ENCODE data around the gene TNFRSF8.

TNFRSF8 gene

GRCh38 chr1:12063141-12064072 is at the start of gene TNFRSF8:
TSS of gene TNFRSF8 (plus strand) at chr1:12063303. CDS start at chr1:12063599, 296 bp downstream.
- peak within 1 kb of the TSS; percentile 47 for H3K4me3 ChIP-seq (ENCODE audit: low read length)
- no peak within 1 kb of the TSS for H3K9ac ChIP-seq (ENCODE audit: low read length)
- H3K9me3 ChIP-seq (ENCODE audit: control insufficient read depth, low read length) = peaks cover 6% of the 10 kb centered on the region
- H3K36me3 ChIP-seq (ENCODE audit: control insufficient read depth, insufficient read depth, low read length, severe bottlenecking) = no peaks in the 10 kb centered on the region
- H3K27me3 ChIP-seq (replicated peaks; ENCODE audit: control insufficient read depth, insufficient read depth, low read length) = peaks cover 47% of the 10 kb centered on the region
- peak; percentile 17 for DNase-seq (ENCODE audit: low read depth)
- peaks cover 9% of the 10 kb centered on the region for H3K4me1 ChIP-seq (ENCODE audit: control insufficient read depth, insufficient read depth, low read length)

DNA sequence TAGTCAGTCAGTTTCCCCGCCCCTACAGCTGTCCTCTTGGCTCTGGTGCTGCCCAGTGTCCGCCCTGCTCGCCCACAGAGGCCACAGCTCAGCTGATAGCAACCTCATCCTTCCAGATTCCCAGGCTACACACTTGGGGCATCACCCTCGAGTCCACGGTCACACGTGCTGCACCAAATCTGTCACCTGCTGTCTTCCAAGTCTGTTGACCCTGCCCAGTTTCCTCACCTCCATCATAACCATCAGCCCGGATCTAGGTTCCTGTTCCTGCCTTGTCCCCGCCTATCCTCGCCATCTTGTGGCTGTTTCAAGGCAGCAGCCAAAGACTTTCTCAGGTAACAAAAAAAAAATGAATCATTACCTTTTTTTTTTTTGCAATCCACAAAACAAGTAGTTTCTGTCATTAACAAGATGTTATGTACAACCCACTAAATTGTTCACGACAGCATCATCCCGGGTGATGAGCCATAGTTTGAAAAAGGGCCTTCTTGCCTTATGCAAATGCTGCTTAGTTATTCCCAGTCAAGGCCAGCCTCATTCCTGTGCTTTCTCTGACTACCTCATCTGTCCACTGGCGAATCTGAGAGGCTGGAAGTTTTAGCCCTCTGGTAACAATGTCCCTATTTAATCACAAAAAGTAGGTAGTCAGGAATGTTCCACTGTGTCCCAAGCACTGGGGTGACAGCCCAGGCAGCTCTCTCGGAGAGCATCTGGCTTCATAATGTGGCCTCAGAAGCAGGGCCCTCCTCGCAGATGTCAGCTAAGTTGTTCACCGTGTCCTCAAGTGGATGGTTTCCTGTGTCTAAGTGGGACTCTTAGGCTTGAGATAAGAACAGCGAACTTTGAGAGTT is 48.7 kb upstream of the TNFRSF8 start:
- no peak for DNase-seq (ENCODE audit: low read depth)
- Histone ChIP-seq H3K27me3 (replicated peaks; ENCODE audit: control insufficient read depth, insufficient read depth, low read length) (no peaks in the 10 kb centered on the region), H3K9ac (ENCODE audit: low read length) (no peak overlapping the region), H3K4me3 (ENCODE audit: low read length) (no peak overlapping the region), H3K9me3 (ENCODE audit: control insufficient read depth, low read length) (no peaks in the 10 kb centered on the region), H3K4me1 (ENCODE audit: control insufficient read depth, insufficient read depth, low read length) (peaks cover 16% of the 10 kb centered on the region), H3K36me3 (ENCODE audit: control insufficient read depth, insufficient read depth, low read length, severe bottlenecking) (peaks cover 33% of the 10 kb centered on the region)

DNA sequence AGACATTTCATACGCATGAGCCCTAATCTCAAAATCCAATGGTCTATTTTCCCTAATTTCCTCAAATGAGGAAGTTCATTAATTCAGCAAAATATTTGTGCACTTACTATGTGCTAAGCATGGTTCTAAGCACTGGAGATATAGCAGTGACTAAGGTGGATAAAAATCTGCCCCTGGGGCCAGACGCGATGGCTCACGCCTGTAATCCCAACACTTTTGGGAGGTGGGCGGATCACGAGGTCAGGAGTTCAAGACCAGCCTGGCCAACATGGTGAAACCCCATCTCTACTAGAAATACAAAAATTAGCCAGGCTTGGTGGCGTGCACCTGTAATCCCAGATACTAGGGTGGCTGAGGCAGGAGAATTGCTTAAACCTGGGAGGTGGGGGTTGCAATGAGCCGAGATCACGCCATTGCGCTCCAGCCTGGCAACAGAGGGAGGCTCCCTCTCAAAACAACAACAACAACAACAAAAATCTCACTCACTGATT is 48.1 kb upstream of the TNFRSF8 start:
- Histone ChIP-seq H3K4me1 (ENCODE audit: control insufficient read depth, insufficient read depth, low read length) (peaks cover 19% of the 10 kb centered on the region), H3K4me3 (ENCODE audit: low read length) (no peak overlapping the region), H3K9ac (ENCODE audit: low read length) (no peak overlapping the region), H3K9me3 (ENCODE audit: control insufficient read depth, low read length) (no peaks in the 10 kb centered on the region), H3K27me3 (replicated peaks; ENCODE audit: control insufficient read depth, insufficient read depth, low read length) (no peaks in the 10 kb centered on the region), H3K36me3 (ENCODE audit: control insufficient read depth, insufficient read depth, low read length, severe bottlenecking) (peaks cover 27% of the 10 kb centered on the region)
- DNase-seq (ENCODE audit: low read depth) = no peak

DNA sequence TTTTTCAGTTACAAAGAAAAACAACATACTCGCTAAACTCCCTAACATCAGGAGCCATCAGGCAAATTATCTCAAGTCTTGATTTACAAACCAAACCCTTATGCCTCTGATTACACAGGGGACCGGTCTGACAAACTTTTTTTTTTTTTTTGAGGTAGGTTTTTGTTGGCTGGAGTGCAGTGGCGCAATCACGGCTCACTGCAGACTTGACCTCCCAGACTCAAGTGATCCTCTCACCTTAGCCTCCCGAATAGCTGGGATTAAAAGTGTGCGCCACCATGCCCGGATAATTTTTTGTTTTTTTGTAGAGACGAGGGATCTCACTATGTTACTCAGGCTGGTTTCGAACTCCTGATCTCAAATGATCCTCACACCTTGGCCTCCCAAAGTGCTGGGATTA is 47.6 kb upstream of the TNFRSF8 start:
- Histone ChIP-seq H3K4me3 (ENCODE audit: low read length) (no peak overlapping the region), H3K9ac (ENCODE audit: low read length) (no peak overlapping the region), H3K27me3 (replicated peaks; ENCODE audit: control insufficient read depth, insufficient read depth, low read length) (no peaks in the 10 kb centered on the region), H3K9me3 (ENCODE audit: control insufficient read depth, low read length) (no peaks in the 10 kb centered on the region), H3K4me1 (ENCODE audit: control insufficient read depth, insufficient read depth, low read length) (peaks cover 23% of the 10 kb centered on the region), H3K36me3 (ENCODE audit: control insufficient read depth, insufficient read depth, low read length, severe bottlenecking) (peaks cover 22% of the 10 kb centered on the region)
- DNase-seq (ENCODE audit: low read depth) = no peak

DNA sequence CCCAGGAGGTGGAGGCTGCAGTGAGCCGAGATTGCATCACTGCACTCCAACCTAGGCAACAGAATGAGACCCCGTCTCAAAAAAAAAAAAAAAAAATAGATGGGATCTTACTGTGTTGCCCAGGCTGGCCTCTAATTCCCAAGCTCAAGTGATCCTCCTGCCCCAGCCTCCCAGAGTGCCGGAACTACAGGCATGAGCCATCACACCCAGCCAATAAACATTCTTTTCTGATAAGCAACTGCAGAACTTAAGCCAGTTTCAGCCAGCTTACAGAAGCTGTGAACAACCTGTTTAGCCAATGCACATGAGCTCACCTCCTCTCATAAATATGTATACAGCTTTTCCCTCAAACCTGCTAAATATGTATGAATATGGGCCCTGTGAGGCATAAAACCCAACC is 46.9 kb upstream of the TNFRSF8 start:
- H3K4me1 ChIP-seq (ENCODE audit: control insufficient read depth, insufficient read depth, low read length) = peaks cover 24% of the 10 kb centered on the region
- DNase-seq (ENCODE audit: low read depth) = no peak
- H3K9ac ChIP-seq (ENCODE audit: low read length) = no peak overlapping the region

GRCh38 chr1:12019858-12020509 is 43.1 kb upstream of the TNFRSF8 start:
- peak; percentile 20 for DNase-seq (ENCODE audit: low read depth)
- H3K4me3 ChIP-seq (ENCODE audit: low read length) = peak overlapping the region; percentile 87

More for the DNA sequence above, 46.9 kb upstream of the TNFRSF8 start:
- Histone ChIP-seq H3K9me3 (ENCODE audit: control insufficient read depth, low read length) (no peaks in the 10 kb centered on the region), H3K36me3 (ENCODE audit: control insufficient read depth, insufficient read depth, low read length, severe bottlenecking) (peaks cover 15% of the 10 kb centered on the region), H3K27me3 (replicated peaks; ENCODE audit: control insufficient read depth, insufficient read depth, low read length) (no peaks in the 10 kb centered on the region), H3K4me3 (ENCODE audit: low read length) (no peak overlapping the region)

DNA sequence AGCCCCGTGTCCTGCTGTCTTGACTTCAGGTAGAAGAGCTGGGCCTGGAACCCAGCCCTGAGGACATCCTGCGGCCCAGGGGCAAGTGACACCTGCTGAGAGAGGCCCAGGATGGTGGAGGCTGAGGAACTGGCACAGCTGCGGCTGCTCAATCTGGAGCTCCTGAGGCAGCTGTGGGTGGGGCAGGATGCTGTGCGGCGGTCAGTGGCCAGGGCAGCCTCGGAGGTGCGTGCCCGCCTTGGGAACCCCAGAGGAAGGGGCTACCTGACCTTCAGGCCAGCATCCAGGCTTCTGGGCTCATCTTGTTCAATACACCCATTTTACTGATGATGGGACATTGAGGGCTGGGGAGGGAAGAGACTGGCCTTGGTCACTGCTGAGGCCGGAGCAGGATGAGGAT is 41.5 kb upstream of the TNFRSF8 start:
- Histone ChIP-seq H3K9ac (ENCODE audit: low read length) (no peak overlapping the region), H3K36me3 (ENCODE audit: control insufficient read depth, insufficient read depth, low read length, severe bottlenecking) (peaks cover 35% of the 10 kb centered on the region), H3K4me1 (ENCODE audit: control insufficient read depth, insufficient read depth, low read length) (peaks cover 8% of the 10 kb centered on the region), H3K27me3 (replicated peaks; ENCODE audit: control insufficient read depth, insufficient read depth, low read length) (no peaks in the 10 kb centered on the region), H3K9me3 (ENCODE audit: control insufficient read depth, low read length) (no peaks in the 10 kb centered on the region), H3K4me3 (ENCODE audit: low read length) (no peak overlapping the region)
- DNase-seq (ENCODE audit: low read depth) = no peak

More at GRCh38 chr1:12019858-12020509, 43.1 kb upstream of the TNFRSF8 start:
- Histone ChIP-seq H3K36me3 (ENCODE audit: control insufficient read depth, insufficient read depth, low read length, severe bottlenecking) (peaks cover 23% of the 10 kb centered on the region), H3K9me3 (ENCODE audit: control insufficient read depth, low read length) (no peaks in the 10 kb centered on the region), H3K27me3 (replicated peaks; ENCODE audit: control insufficient read depth, insufficient read depth, low read length) (no peaks in the 10 kb centered on the region), H3K4me1 (ENCODE audit: control insufficient read depth, insufficient read depth, low read length) (peaks cover 8% of the 10 kb centered on the region), H3K9ac (ENCODE audit: low read length) (peak overlapping the region; percentile 89)

DNA sequence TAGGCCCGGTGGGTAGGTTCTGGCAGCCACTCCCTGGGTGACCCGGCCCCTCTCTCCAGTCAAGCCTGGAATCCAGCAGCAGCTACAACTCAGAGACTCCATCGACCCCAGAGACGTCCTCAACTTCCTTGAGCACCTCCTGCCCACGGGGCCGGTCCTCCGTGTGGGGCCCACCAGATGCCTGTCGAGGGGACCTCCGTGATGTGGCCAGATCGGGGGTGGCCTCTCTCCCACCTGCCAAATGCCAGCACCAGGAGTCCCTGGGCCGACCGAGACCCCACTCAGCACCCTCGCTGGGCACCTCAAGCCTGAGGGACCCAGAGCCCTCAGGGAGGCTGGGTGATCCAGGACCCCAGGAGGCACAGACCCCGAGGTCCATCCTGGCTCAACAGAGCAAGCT is 41.1 kb upstream of the TNFRSF8 start:
- Histone ChIP-seq H3K9me3 (ENCODE audit: control insufficient read depth, low read length) (no peaks in the 10 kb centered on the region), H3K27me3 (replicated peaks; ENCODE audit: control insufficient read depth, insufficient read depth, low read length) (no peaks in the 10 kb centered on the region), H3K4me3 (ENCODE audit: low read length) (no peak overlapping the region), H3K36me3 (ENCODE audit: control insufficient read depth, insufficient read depth, low read length, severe bottlenecking) (peaks cover 39% of the 10 kb centered on the region), H3K4me1 (ENCODE audit: control insufficient read depth, insufficient read depth, low read length) (peaks cover 8% of the 10 kb centered on the region), H3K9ac (ENCODE audit: low read length) (no peak overlapping the region)
- DNase-seq (ENCODE audit: low read depth) = no peak

DNA sequence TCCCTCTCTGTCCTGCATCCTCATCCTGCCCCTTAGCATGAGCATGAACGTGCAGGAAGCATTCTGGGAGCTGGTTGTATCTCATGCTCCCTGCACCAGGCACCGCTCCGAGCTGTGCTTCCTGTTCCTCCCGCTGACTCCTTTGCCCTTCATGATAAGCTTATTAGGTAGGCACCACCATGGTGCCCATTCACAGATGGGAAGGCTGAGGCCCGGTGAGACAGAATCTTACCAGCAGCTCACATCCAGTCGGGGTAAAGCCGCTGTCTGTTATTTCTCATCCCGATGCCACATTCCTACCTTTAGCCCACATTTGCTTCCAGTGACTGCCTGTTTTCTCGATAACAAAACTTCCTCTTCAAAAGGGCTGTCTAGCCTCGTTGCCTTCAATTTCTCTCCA is 36.5 kb upstream of the TNFRSF8 start:
- Histone ChIP-seq H3K36me3 (ENCODE audit: control insufficient read depth, insufficient read depth, low read length, severe bottlenecking) (peaks cover 76% of the 10 kb centered on the region), H3K27me3 (replicated peaks; ENCODE audit: control insufficient read depth, insufficient read depth, low read length) (no peaks in the 10 kb centered on the region), H3K4me1 (ENCODE audit: control insufficient read depth, insufficient read depth, low read length) (no peaks in the 10 kb centered on the region), H3K4me3 (ENCODE audit: low read length) (no peak overlapping the region), H3K9me3 (ENCODE audit: control insufficient read depth, low read length) (no peaks in the 10 kb centered on the region), H3K9ac (ENCODE audit: low read length) (no peak overlapping the region)
- no peak for DNase-seq (ENCODE audit: low read depth)

GRCh38 chr1:12028248-12028647 is 34.9 kb upstream of the TNFRSF8 start:
- Histone ChIP-seq H3K36me3 (ENCODE audit: control insufficient read depth, insufficient read depth, low read length, severe bottlenecking) (peaks cover 70% of the 10 kb centered on the region), H3K27me3 (replicated peaks; ENCODE audit: control insufficient read depth, insufficient read depth, low read length) (no peaks in the 10 kb centered on the region), H3K9me3 (ENCODE audit: control insufficient read depth, low read length) (no peaks in the 10 kb centered on the region), H3K4me1 (ENCODE audit: control insufficient read depth, insufficient read depth, low read length) (peaks cover 6% of the 10 kb centered on the region), H3K9ac (ENCODE audit: low read length) (no peak overlapping the region), H3K4me3 (ENCODE audit: low read length) (no peak overlapping the region)
- DNase-seq (ENCODE audit: low read depth) = no peak

All from adipocyte (in vitro differentiated cells).